Activated CD4-positive, alpha-beta T cell treated with anti-CD3 and anti-CD28 coated beads for 36 hours (primary cell): ENCODE data around the gene RSPO3. TPM values are rescaled to one million over a fixed set of nuclear protein-coding genes. Genes with fewer than 3 reads are reported as not detected.

ENCODE experiments used
- ATAC-seq: fragments of 200-7000 bp; cut with Tn5 transposase; one replicate; pipeline ENCODE4 v1.10.0; 2021; ENCODE audit warnings: mild to moderate bottlenecking, moderate library complexity
- CTCF ChIA-PET: fragments of 350-600 bp; sonication (Branson Sonifier 250); formaldehyde crosslinking; loops from one replicate; lab custom pipeline; 2021; ENCODE audit warnings: antibody characterized with exemption; lab: Charles Lee
- POLR2A ChIA-PET: fragments of 350-600 bp; sonication (Branson Sonifier 250); formaldehyde crosslinking; loops from one replicate; lab custom pipeline; 2021; ENCODE audit warnings: antibody characterized with exemption, inconsistent platforms; lab: Charles Lee
- DNase-seq: peaks from one replicate; pipeline ENCODE4 v3.0.0-alpha.2; 2020
- H3K27ac Mint-ChIP-seq: one replicate; pipeline ENCODE4 v1.8.0; 2021; ENCODE audit warnings: mixed read lengths
- H3K27me3 Mint-ChIP-seq: one replicate; pipeline ENCODE4 v1.8.0; 2021; ENCODE audit warnings: mixed read lengths
- H3K36me3 Mint-ChIP-seq: one replicate; pipeline ENCODE4 v1.8.0; 2021; ENCODE audit warnings: low read depth, mixed read lengths
- H3K4me1 Mint-ChIP-seq: one replicate; pipeline ENCODE4 v1.8.0; 2021; ENCODE audit warnings: mixed read lengths
- H3K4me3 Mint-ChIP-seq: one replicate; pipeline ENCODE4 v1.8.0; 2021; ENCODE audit warnings: mild to moderate bottlenecking, moderate library complexity, mixed read lengths
- H3K9me3 Mint-ChIP-seq: one replicate; pipeline ENCODE4 v1.8.0; 2021; ENCODE audit warnings: low read depth, mixed read lengths
- intact Hi-C, 2 experiments: fragments of 100-400 bp; cut with DNase I in 1 of 2; cut with micrococcal nuclease in 1 of 2; formaldehyde crosslinking; loops; one replicate each; pipeline versions ENCODE4 v1.14.2 to v1.15.1; 2022 to 2024; cut with DNase I, micrococcal nuclease
- total RNA-seq, 2 experiments: library from RNA; stranded (reverse); gene quantifications; one replicate each; pipeline ENCODE4 v1.2.3, GENCODE V29; 2021

RSPO3 gene
- total RNA-seq, 2 experiments from 2014 or later, result not detected

GRCh38 chr6:127188744-127189143 lies 70.3 kb downstream of the RSPO3 start:
- intact Hi-C loops, result loop anchor here in 1 of 2 experiments (5.0 kb wide), 1 partner anchor 359 kb away; no protein-coding TSS in a partner anchor
- Mint-ChIP-seq H3K4me3 (no peak overlapping the region), H3K27me3 (peaks cover under 1% of the 10 kb centered on the region), H3K36me3 (no peaks in the 10 kb centered on the region), H3K4me1 (no peaks in the 10 kb centered on the region), H3K27ac (no peak overlapping the region), H3K9me3 (no peaks in the 10 kb centered on the region)
- POLR2A ChIA-PET, result no interaction called here
- DNase-seq (no peak), ATAC-seq (no peak)
- CTCF ChIA-PET, result interaction anchor here (0.6 to 4.5 kb wide), 7 partner anchors 12 to 1198 kb away, joined by 3 to 27 read pairs (median 3); partner anchors contain the start of gene RNF146

GRCh38 chr6:127190552-127190951 lies 72.1 kb downstream of the RSPO3 start:
- Mint-ChIP-seq H3K9me3 (no peaks in the 10 kb centered on the region), H3K27ac (no peak overlapping the region), H3K4me1 (no peaks in the 10 kb centered on the region), H3K4me3 (no peak overlapping the region), H3K27me3 (no peaks in the 10 kb centered on the region), H3K36me3 (no peaks in the 10 kb centered on the region)
- ChIA-PET CTCF (interaction anchor here (0.7 to 1.4 kb wide), 5 partner anchors 11 to 358 kb away, joined by 3 to 5 read pairs (median 3); partner anchors contain the start of gene RNF146), POLR2A (no interaction called here)
- DNase-seq (no peak), ATAC-seq (peak; percentile 42)
- intact Hi-C loops, result no loop called here

- no peaks in the 10 kb centered on the region for H3K9me3 Mint-ChIP-seq
- ATAC-seq, result no peak
Observed at GRCh38 chr6:127191716-127192115, 73.2 kb downstream of the RSPO3 start.

GRCh38 chr6:127192911-127193541 lies 74.6 kb downstream of the RSPO3 start:
- H3K36me3 Mint-ChIP-seq, result no peaks in the 10 kb centered on the region
- ATAC-seq (no peak), DNase-seq (no peak)
- no peaks in the 10 kb centered on the region for H3K4me1 Mint-ChIP-seq
- no peak overlapping the region for H3K27ac Mint-ChIP-seq
- ChIA-PET POLR2A (no interaction called here), CTCF (no interaction called here)
- intact Hi-C loops, result no loop called here
- H3K27me3 Mint-ChIP-seq, result no peaks in the 10 kb centered on the region
- no peak overlapping the region for H3K4me3 Mint-ChIP-seq
- H3K9me3 Mint-ChIP-seq, result no peaks in the 10 kb centered on the region

More at GRCh38 chr6:127191716-127192115, 73.2 kb downstream of the RSPO3 start:
- Mint-ChIP-seq H3K27ac (no peak overlapping the region), H3K4me1 (no peaks in the 10 kb centered on the region), H3K36me3 (no peaks in the 10 kb centered on the region), H3K4me3 (no peak overlapping the region), H3K27me3 (no peaks in the 10 kb centered on the region)
- DNase-seq, result no peak
- ChIA-PET CTCF (no interaction called here), POLR2A (no interaction called here)
- intact Hi-C loops, result no loop called here

GRCh38 chr6:127195833-127196232 lies 77.4 kb downstream of the RSPO3 start:
- DNase-seq, result no peak

GRCh38 chr6:127198549-127198948 lies 80.1 kb downstream of the RSPO3 start:
- ChIA-PET CTCF (interaction anchor here (0.6 kb wide), 1 partner anchor 286 kb away, joined by 4 read pairs; no protein-coding TSS in a partner anchor), POLR2A (interaction anchor here (0.6 kb wide), 1 partner anchor 1204 kb away, joined by 3 read pairs; no protein-coding TSS in a partner anchor)
- ATAC-seq (no peak), DNase-seq (no peak)
- Mint-ChIP-seq H3K36me3 (no peaks in the 10 kb centered on the region), H3K4me1 (no peaks in the 10 kb centered on the region), H3K4me3 (no peak overlapping the region), H3K9me3 (no peaks in the 10 kb centered on the region), H3K27me3 (peaks cover 6% of the 10 kb centered on the region), H3K27ac (no peak overlapping the region)
- intact Hi-C loops, result no loop called here

More at GRCh38 chr6:127195833-127196232, 77.4 kb downstream of the RSPO3 start:
- CTCF ChIA-PET, result no interaction called here
- Mint-ChIP-seq H3K4me1 (no peaks in the 10 kb centered on the region), H3K4me3 (no peak overlapping the region), H3K27me3 (peaks cover 4% of the 10 kb centered on the region), H3K9me3 (no peaks in the 10 kb centered on the region), H3K27ac (no peak overlapping the region), H3K36me3 (no peaks in the 10 kb centered on the region)
- POLR2A ChIA-PET, result no interaction called here
- intact Hi-C loops, result no loop called here
- no peak for ATAC-seq

- H3K36me3 Mint-ChIP-seq, result no peaks in the 10 kb centered on the region
- H3K27ac Mint-ChIP-seq, result no peak overlapping the region
- no peaks in the 10 kb centered on the region for H3K4me1 Mint-ChIP-seq
- intact Hi-C loops, result no loop called here
- no peak overlapping the region for H3K4me3 Mint-ChIP-seq
- ChIA-PET CTCF (no interaction called here), POLR2A (no interaction called here)
- no peak for ATAC-seq
- peaks cover 6% of the 10 kb centered on the region for H3K27me3 Mint-ChIP-seq
- no peak for DNase-seq
- H3K9me3 Mint-ChIP-seq, result no peaks in the 10 kb centered on the region
Observed at GRCh38 chr6:127199470-127199869, 81.0 kb downstream of the RSPO3 start.

GRCh38 chr6:127200114-127200513 lies 81.6 kb downstream of the RSPO3 start:
- H3K36me3 Mint-ChIP-seq, result no peaks in the 10 kb centered on the region
- H3K27ac Mint-ChIP-seq, result no peak overlapping the region
- no peaks in the 10 kb centered on the region for H3K4me1 Mint-ChIP-seq
- DNase-seq, result no peak
- CTCF ChIA-PET, result interaction anchor here (2.5 kb wide), 1 partner anchor 10 kb away, joined by 5 read pairs; no protein-coding TSS in a partner anchor
- H3K4me3 Mint-ChIP-seq, result no peak overlapping the region
- ATAC-seq, result no peak
- H3K9me3 Mint-ChIP-seq, result no peaks in the 10 kb centered on the region
- H3K27me3 Mint-ChIP-seq, result peaks cover 6% of the 10 kb centered on the region
- intact Hi-C loops, result no loop called here
- POLR2A ChIA-PET, result no interaction called here

- Mint-ChIP-seq H3K27me3 (peaks cover 6% of the 10 kb centered on the region), H3K9me3 (no peaks in the 10 kb centered on the region), H3K4me3 (no peak overlapping the region), H3K36me3 (no peaks in the 10 kb centered on the region), H3K4me1 (no peaks in the 10 kb centered on the region), H3K27ac (no peak overlapping the region)
- DNase-seq (no peak), ATAC-seq (no peak)
- CTCF ChIA-PET, result interaction anchor here (2.5 kb wide), 1 partner anchor 11 kb away, joined by 5 read pairs; no protein-coding TSS in a partner anchor
- POLR2A ChIA-PET, result no interaction called here
- intact Hi-C loops, result no loop called here
Observed at GRCh38 chr6:127201321-127201720, 82.8 kb downstream of the RSPO3 start.

- peaks cover 10% of the 10 kb centered on the region for H3K27me3 Mint-ChIP-seq
- no peaks in the 10 kb centered on the region for H3K36me3 Mint-ChIP-seq
- CTCF ChIA-PET, result no interaction called here
- intact Hi-C loops, result no loop called here
- H3K4me3 Mint-ChIP-seq, result no peak overlapping the region
- DNase-seq, result no peak
- POLR2A ChIA-PET, result no interaction called here
- H3K9me3 Mint-ChIP-seq, result no peaks in the 10 kb centered on the region
- no peaks in the 10 kb centered on the region for H3K4me1 Mint-ChIP-seq
- no peak for ATAC-seq
- H3K27ac Mint-ChIP-seq, result no peak overlapping the region
Observed at GRCh38 chr6:127202676-127203075, 84.2 kb downstream of the RSPO3 start.

GRCh38 chr6:127204281-127204680 lies 85.8 kb downstream of the RSPO3 start:
- Mint-ChIP-seq H3K4me3 (no peak overlapping the region), H3K4me1 (no peaks in the 10 kb centered on the region), H3K27me3 (peaks cover 21% of the 10 kb centered on the region), H3K27ac (no peak overlapping the region), H3K36me3 (no peaks in the 10 kb centered on the region), H3K9me3 (no peaks in the 10 kb centered on the region)
- DNase-seq (no peak), ATAC-seq (no peak)
- ChIA-PET POLR2A (no interaction called here), CTCF (no interaction called here)
- intact Hi-C loops, result no loop called here

- ATAC-seq (no peak), DNase-seq (no peak)
- no peak overlapping the region for H3K27ac Mint-ChIP-seq
- no peaks in the 10 kb centered on the region for H3K36me3 Mint-ChIP-seq
- intact Hi-C loops, result no loop called here
- no peaks in the 10 kb centered on the region for H3K9me3 Mint-ChIP-seq
- ChIA-PET POLR2A (no interaction called here), CTCF (interaction anchor here (0.8 kb wide), 1 partner anchor 14 kb away, joined by 3 read pairs; no protein-coding TSS in a partner anchor)
- H3K27me3 Mint-ChIP-seq, result peaks cover 20% of the 10 kb centered on the region
- no peak overlapping the region for H3K4me3 Mint-ChIP-seq
- no peaks in the 10 kb centered on the region for H3K4me1 Mint-ChIP-seq
Observed at GRCh38 chr6:127205036-127205435, 86.6 kb downstream of the RSPO3 start.
